NB4 (cell line): ENCODE measurements around the gene GNA12.

ENCODE experiments used
- DNase-seq: peaks from one replicate; pipeline ENCODE4 v3.0.0; 2010; ENCODE audit warnings: low read depth
- H3K4me3 ChIP-seq: one replicate; pipeline ENCODE4 v1.5.1; 2011; ENCODE audit warnings: mild to moderate bottlenecking, low read depth, low read length, moderate library complexity
- MYC ChIP-seq: IDR thresholded peaks from 2 replicates; pipeline ENCODE4 v1.6.1; 2011; ENCODE audit warnings: low read depth, low read length
- POLR2A ChIP-seq: IDR thresholded peaks from 2 replicates; pipeline ENCODE4 v1.6.1; 2011; ENCODE audit warnings: mild to moderate bottlenecking; ENCODE audit not compliant: insufficient read length; ENCODE audit errors: extremely low read depth
- TF ChIP-seq, protein P1 (sequence below): IDR thresholded peaks from 2 replicates; pipeline ENCODE4 v1.6.1; 2011; ENCODE audit warnings: low read depth, low read length
- TF ChIP-seq, protein P2 (sequence below): IDR thresholded peaks from one replicate; pipeline ENCODE4 v1.5.1; 2012; ENCODE audit warnings: low read depth, low read length

GNA12 gene

DNA sequence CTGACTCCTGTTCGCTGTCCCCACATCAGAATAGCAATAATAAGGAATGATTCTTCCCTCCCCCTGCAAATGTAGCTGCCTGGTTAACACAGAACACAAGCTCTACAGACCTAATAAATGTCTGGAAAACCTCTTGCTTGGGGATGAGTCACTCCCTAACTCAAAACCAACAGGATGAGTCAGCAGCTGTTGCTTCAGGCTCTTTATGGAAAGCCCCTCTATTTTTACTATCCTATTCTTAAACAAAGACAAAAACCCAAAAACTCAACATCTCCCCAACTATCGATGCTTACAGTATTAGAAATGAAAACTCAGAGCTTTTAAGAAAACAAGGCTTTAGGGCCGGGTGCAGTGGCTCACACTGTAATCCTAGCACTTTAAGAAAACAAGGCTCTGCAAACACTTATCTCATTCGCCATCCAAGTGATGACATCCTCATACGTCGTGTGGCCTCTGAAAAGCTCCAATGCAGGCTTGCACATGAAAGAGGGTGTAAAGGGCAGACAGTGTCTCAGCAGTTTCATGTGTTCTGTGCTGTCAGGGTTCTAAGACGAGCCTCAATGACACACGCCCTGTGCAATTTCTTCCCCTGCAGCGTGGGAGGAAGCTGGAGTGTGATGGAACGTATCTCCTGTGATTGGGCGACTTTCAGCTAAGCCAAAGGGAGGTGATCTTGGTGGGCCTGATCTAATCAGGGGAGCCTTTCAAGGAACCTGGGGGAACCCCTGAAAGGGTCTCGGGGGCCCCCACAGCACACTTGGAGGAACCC, 86.0 kb downstream of the GNA12 start:
- TF ChIP-seq, protein P1, sequence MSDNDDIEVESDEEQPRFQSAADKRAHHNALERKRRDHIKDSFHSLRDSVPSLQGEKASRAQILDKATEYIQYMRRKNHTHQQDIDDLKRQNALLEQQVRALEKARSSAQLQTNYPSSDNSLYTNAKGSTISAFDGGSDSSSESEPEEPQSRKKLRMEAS, result peak; percentile 78
- TF ChIP-seq, protein P2, sequence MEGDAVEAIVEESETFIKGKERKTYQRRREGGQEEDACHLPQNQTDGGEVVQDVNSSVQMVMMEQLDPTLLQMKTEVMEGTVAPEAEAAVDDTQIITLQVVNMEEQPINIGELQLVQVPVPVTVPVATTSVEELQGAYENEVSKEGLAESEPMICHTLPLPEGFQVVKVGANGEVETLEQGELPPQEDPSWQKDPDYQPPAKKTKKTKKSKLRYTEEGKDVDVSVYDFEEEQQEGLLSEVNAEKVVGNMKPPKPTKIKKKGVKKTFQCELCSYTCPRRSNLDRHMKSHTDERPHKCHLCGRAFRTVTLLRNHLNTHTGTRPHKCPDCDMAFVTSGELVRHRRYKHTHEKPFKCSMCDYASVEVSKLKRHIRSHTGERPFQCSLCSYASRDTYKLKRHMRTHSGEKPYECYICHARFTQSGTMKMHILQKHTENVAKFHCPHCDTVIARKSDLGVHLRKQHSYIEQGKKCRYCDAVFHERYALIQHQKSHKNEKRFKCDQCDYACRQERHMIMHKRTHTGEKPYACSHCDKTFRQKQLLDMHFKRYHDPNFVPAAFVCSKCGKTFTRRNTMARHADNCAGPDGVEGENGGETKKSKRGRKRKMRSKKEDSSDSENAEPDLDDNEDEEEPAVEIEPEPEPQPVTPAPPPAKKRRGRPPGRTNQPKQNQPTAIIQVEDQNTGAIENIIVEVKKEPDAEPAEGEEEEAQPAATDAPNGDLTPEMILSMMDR, result no peak
- no peak for TF ChIP-seq POLR2A
- peak; percentile 72; the same call in 1 of the 2 replicates for TF ChIP-seq MYC
- H3K4me3 ChIP-seq, result peak overlapping the region; percentile 46
- peak; percentile 98 for DNase-seq

DNA sequence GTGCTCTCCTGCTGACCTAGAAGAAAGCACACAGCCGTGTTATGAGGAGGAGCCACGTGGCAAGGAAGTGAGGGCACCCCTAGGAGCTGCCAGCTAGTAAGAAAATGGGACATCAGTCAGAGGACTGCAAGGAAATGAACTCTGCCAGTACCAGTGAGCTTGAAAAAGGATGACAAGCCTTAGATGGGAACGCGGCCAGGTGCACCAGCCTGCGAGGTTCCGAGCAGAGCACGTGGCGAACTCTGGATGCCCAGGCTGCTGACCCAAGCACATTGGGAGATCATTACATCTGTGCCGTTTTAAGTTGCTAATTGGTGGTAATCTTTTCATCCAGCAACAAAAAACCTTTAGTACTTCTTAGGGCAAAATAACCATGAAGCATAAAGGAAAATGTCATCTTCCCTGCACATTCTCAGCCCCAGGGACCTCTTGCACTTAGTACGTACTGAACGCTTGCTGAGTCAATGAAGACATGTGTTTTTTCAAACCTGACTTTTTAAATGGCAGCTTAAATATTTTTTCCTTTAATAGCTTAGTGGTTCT, 86.7 kb downstream of the GNA12 start:
- TF ChIP-seq, protein P1, result peak; percentile 80
- TF ChIP-seq POLR2A (no peak), MYC (no peak)
- H3K4me3 ChIP-seq, result peak overlapping the region; percentile 46
- DNase-seq, result peak; percentile 48

DNA sequence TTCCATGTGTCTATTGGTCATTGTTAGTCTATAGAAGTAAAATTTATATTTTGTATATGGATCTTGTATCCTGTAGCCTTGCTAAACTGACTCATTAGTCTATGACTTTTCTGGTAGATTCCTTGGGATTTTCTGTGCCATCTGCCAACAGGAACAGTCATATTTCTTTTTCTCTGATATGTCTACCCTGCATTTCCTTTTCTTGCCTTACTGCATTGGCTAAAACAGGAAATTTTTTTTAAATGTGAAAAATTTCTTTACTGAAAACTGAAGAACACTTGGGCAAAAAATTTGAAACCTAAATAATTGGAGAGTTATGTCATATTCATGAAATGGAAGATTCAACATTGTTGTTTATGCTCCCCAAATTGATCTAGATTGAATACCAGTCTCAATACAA, 88.6 kb downstream of the GNA12 start:
- no peak for DNase-seq
- TF ChIP-seq, protein P2, result no peak
- TF ChIP-seq, protein P1, result no peak
- TF ChIP-seq MYC, result no peak
- no peak for TF ChIP-seq POLR2A
- H3K4me3 ChIP-seq, result no peak overlapping the region

DNA sequence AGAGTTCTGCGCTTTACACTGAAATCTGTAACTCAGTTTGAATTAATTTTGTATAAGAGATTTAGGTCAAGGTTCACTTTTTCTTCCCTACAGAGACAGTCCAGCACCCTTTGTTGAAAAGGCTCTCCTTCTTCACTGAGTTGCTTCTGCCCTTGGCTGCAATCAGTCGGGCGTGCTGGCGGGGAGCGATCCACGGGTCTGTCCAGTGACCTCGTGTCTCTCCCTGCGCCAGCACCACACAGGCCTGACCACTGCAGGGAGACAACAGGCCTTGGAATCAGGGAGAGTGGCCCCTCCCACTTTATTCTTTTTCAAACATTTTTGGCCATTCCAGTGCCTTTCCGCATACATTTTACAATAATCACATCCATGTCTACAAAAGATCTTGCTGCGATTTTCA, 89.2 kb downstream of the GNA12 start:
- no peak overlapping the region for H3K4me3 ChIP-seq
- TF ChIP-seq POLR2A, result no peak
- TF ChIP-seq, protein P1, result no peak
- TF ChIP-seq MYC, result no peak
- TF ChIP-seq, protein P2, result no peak
- no peak for DNase-seq

DNA sequence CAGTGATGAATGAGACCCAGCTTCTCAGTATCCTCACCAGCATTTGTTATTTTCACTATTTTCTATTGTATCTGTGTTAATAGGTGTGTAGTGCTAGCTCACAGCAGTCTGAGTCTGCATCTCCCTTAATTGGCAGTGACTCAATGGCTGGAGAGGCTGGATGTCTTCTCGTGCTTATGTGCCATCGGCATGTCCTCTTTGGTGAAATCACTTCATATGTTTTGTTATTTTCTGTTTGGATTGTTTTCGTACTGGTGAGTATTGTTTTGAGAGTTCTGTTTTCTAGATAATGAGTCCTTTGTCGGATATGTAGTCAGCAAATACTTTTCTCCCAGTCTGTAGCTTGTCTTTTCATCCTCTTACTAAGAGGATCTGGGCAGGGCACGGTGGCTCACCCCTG, 90.0 kb downstream of the GNA12 start:
- H3K4me3 ChIP-seq, result no peak overlapping the region
- no peak for DNase-seq
- no peak for TF ChIP-seq POLR2A
- TF ChIP-seq, protein P2, result no peak
- TF ChIP-seq, protein P1, result no peak
- TF ChIP-seq MYC, result no peak

DNA sequence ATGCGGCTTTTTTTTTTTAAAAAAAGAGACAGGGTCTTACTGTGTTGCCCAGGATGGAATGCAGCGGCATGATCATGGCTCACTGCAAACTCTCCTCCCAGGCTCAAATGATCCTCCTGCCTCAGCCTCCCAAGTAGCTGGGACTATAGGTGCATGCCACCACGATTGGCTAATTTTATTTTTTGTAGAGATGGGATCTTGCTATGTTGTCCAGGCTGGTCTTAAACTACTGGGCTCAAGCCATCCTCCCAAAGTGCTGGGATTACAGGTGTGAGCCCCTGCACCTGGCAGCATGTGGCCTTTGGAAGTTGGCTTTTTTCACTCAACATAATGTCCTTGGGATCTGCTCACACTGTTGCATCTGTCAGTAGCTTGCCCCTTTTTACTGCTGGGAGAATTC, 91.0 kb downstream of the GNA12 start:
- no peak overlapping the region for H3K4me3 ChIP-seq
- TF ChIP-seq MYC (no peak), POLR2A (no peak)
- TF ChIP-seq, protein P2, result no peak
- TF ChIP-seq, protein P1, result no peak
- no peak for DNase-seq
